Stimulated activated CD4-positive, alpha-beta T cell treated with anti-CD3 and anti-CD28 coated beads, Interleukin-4, amount 100 ng/mL, for 48 hours (primary cell): ENCODE results near the gene LAMC3.

ENCODE experiments used
- DNase-seq, 2 donors: peaks; one replicate each; pipeline ENCODE4 v3.0.0-alpha.2; 2020; ENCODE audit warnings: low read depth in 2 of 2

LAMC3 gene

GRCh38 chr9:131045300-131046092 is 36.5 kb downstream of the LAMC3 start:
- DNase-seq, result peak; percentile 34 to 40

- DNase-seq, result no peak
These were observed 37.1 kb downstream of the LAMC3 start for GRCh38 chr9:131046093-131046380.

- DNase-seq, result peak; percentile 58 to 71
These were observed 37.7 kb downstream of the LAMC3 start for GRCh38 chr9:131046581-131047202.

- DNase-seq, result no peak
These were observed 39.4 kb downstream of the LAMC3 start for GRCh38 chr9:131048332-131048731.

- DNase-seq, result no peak
These were observed 39.8 kb downstream of the LAMC3 start for GRCh38 chr9:131048820-131049219.

GRCh38 chr9:131049829-131050715 is 41.1 kb downstream of the LAMC3 start:
- no peak for DNase-seq

- DNase-seq, result no peak
These were observed 41.9 kb downstream of the LAMC3 start for GRCh38 chr9:131050831-131051230.

- no peak for DNase-seq
These were observed 42.9 kb downstream of the LAMC3 start for GRCh38 chr9:131051592-131052517.

GRCh38 chr9:131053896-131054295 is 44.9 kb downstream of the LAMC3 start:
- no peak for DNase-seq

- no peak for DNase-seq
These were observed 48.0 kb downstream of the LAMC3 start for GRCh38 chr9:131056781-131057506.

GRCh38 chr9:131060900-131061630 is 52.1 kb downstream of the LAMC3 start:
- no peak for DNase-seq

GRCh38 chr9:131062969-131063368 is 54.0 kb downstream of the LAMC3 start:
- DNase-seq, result no peak

GRCh38 chr9:131065599-131065998 is 56.6 kb downstream of the LAMC3 start:
- no peak for DNase-seq

- no peak for DNase-seq
These were observed 58.7 kb downstream of the LAMC3 start for GRCh38 chr9:131067625-131068024.

GRCh38 chr9:131068076-131068816 is 59.3 kb downstream of the LAMC3 start:
- DNase-seq, result no peak

- no peak for DNase-seq
These were observed 60.7 kb downstream of the LAMC3 start for GRCh38 chr9:131069699-131070098.

- no peak for DNase-seq
These were observed 63.3 kb downstream of the LAMC3 start for GRCh38 chr9:131072107-131072870.

GRCh38 chr9:131072871-131073237 is 63.9 kb downstream of the LAMC3 start:
- DNase-seq, result no peak
